HG02588 (cell line): ENCODE results near the gene FYN.
"Not testable (repeated sequence)": the region's sequence is repeated elsewhere in the genome, so short reads cannot be mapped to it uniquely, and the experiment has no call there.

ENCODE experiments used
- ATAC-seq: cut with Tn5 transposase; IDR thresholded peaks from one replicate; pipeline ENCODE4 v1.9.1; 2021; ENCODE audit warnings: mild to moderate bottlenecking, moderate library complexity; ENCODE audit not compliant: unreplicated experiment

FYN gene

DNA sequence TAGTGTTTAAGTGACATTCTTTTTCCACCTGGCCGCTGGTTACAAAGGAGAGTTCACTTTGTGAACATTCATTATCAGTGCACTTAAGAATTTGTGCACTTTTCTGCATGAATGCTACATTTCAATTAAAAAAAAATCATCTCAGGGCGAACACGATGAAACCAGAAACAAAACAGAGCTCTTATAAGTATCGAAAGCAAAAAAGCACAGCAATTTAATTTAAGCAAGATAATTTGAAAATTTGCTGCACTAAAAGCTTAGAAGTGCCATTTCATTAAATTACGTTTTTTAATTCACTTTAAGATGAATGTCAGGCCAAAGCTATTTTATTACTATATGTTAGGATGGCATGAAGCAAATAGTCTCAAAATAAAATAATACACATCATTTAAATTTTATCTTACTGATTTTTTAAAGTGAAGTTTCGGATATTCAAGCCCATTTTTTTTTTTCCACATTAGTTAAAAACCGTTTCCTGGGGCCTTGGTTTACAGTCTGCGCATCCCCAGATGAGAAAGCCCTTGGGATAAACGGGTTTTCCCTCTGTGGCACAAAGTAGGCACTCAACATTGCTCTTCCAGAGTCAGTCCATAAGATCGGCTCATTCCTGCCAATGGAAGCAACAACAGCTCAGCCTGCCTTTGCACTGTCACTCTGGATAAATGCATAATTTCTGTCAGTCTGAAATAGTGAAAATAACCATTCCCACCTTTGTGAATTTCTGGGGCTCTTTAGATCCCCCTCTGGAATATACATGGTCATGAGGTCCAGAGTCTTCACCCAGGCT, 80.1 kb downstream of the FYN start:
- no peak for ATAC-seq

- ATAC-seq, result no peak
These were observed 81.0 kb downstream of the FYN start for GRCh38 chr6:111792241-111792640.

DNA sequence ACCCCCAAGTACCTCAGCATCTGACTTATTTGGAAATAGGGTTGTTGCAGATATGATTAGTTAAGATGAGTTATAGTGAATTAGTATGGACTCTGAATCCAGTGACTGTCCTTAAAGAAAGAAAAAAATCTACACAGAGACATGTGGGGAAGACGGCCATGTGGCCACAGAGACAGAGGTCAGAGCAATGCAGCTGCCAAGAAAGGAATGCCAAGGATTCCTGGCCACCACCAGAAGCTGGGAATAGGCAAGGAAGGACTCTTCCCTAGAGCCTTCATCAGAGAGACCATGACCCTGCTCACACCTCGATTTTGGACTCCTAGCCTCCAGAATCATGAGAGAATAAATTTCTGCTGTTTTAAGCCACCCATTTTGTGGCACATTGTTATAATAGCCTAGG, 81.8 kb downstream of the FYN start:
- ATAC-seq, result no peak

DNA sequence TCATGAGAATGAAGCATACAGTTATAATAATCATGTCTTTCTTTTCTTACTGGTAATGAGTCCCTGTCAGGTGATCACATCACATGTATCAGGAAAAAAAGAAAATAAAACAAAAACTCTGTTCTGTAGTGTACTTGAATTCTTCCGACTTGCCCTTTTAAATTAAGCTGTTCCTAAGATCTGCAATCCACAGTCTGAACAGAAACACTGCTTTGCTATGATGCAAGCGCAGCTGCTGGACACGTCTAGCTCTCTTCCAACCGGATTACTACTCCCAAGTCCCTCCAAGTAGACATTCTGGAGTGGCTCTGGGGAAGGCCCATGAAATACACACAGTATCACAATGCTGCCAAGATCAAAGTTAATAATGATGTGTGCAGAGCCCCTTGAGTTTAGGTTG, 83.7 kb downstream of the FYN start:
- ATAC-seq, result no peak

GRCh38 chr6:111788379-111789276, 84.6 kb downstream of the FYN start:
- ATAC-seq, result no peak

GRCh38 chr6:111786151-111786550, 87.1 kb downstream of the FYN start:
- ATAC-seq, result not testable (repeated sequence)

- no peak for ATAC-seq
These were observed 88.8 kb downstream of the FYN start for GRCh38 chr6:111784433-111784832.

GRCh38 chr6:111782887-111783466, 90.3 kb downstream of the FYN start:
- ATAC-seq, result no peak

- ATAC-seq, result no peak
These were observed 91.0 kb downstream of the FYN start for GRCh38 chr6:111782192-111782809.

- ATAC-seq, result no peak
These were observed 92.1 kb downstream of the FYN start for GRCh38 chr6:111781041-111781708.

- no peak for ATAC-seq
These were observed 92.9 kb downstream of the FYN start for GRCh38 chr6:111780393-111780792.

DNA sequence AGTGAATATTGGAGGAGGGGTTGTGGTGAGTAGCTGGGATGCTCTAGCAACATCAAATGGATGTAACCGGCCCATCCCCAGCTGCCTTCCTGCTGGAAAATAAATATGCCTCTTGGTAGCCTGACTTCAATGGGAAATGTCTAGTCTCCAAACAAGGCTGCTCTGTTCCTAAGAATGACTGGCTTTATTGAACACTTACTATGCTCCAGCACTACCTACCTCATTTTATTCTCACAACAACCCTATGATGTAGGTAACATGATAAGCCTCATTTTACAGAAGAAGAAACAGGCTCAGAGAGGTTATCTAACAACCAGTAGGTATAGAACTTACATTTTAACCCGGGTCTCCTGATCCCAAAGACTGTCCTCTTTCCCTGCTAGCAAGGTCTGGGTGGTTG, 93.6 kb downstream of the FYN start:
- no peak for ATAC-seq

- no peak for ATAC-seq
These were observed 94.2 kb downstream of the FYN start for GRCh38 chr6:111779031-111779430.

GRCh38 chr6:111777357-111777756, 95.9 kb downstream of the FYN start:
- no peak for ATAC-seq

DNA sequence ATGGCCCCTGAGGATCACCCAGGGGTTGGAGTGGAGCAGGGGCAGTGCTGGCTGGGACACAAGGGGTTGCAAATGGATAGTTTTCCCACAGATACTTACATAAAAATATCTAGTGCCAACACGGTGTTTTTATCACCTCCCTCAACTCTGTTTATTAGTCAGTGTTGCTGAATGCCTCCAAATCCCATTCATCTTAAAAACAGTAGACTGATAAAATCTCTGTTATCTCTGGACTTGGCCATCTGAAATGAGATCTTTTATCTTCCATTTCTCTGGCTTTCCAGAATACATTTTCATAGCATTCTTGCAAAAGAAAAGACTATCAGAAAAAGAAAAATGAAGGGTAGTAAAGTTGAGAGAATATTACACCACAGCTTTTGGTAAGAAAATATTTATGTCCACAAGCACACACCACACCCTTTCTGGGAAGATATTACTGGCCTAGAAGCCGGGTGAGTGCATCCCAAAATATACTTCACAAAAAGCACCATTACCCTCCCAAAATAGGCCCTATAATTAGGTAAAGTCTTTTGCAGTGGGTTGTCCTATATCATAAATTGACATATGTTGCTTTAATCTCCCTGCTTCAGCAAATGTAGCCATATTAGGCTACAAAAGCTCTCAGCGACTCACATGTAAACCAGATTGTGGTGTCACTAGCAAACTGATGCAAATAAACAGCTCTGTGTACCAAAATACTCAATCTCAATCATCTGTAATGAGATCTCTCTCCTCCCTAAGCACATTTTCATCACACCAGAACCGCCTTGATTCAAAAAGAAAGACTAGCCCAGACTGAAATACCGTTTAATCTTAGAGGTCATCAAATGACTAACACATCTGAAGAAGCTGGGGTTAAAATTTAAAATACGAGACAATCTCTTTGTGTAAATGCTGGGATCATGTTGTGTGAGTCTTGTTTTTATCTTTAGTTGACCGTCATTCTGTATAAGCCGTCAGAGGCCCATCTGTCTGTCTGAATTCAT, 96.7 kb downstream of the FYN start:
- no peak for ATAC-seq

DNA sequence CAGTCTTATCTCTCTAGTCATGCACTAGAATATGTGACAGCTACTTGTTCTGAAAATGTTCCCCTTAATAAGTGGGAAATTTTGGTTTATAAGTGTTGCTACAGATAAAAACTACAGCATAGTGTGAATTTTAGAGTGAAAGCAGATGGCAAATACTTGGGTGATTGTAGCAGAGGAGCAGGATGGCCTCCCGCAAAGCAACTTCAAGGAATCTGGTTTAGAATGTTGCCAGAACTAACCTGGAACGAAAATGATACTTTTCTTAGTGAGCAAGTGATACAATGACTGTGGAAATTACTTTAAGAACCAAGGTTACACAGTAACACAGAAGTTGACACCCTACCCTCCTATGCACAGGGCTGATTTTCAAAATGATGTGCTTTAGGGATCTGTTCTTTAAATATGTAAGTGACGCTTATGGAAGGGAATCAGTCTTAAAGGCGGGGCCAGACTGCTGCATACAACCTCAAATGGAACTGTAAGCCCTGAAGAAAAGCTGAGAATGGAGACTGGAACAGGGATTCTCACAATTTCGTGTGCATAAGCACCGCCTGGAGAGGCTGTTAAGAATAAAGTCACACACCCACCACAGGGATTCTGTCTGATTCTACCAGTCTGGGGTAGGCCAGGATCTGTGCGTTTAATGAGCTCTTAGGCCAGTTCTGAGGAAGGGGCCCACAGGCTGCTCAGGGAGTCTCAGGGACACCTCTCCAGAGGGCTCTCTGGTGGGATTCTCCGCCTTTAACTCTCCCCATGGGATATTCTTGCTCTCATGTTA, 97.9 kb downstream of the FYN start:
- no peak for ATAC-seq

DNA sequence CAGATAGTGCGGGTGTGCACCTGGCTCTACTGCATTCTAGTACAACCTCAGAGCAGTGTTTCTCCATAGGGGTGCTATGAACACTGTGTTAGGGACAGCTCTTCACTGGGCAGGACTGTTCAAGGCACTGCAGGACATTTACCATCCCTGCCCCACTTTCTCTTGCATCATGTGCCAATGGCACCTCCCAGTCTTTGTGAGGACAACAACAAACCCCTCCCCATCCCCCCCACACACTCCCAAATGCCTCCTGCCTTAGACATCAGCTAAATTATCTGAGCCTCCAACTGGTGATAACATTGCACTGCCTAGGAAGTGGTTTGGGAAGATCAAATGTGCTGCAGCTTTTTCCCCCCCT, 98.9 kb downstream of the FYN start:
- no peak for ATAC-seq

GRCh38 chr6:111773501-111774345, 99.5 kb downstream of the FYN start:
- no peak for ATAC-seq
